ENCODE data around the gene WASL. TPM values are rescaled to one million over a fixed set of nuclear protein-coding genes. Genes with fewer than 3 reads are reported as not detected.

The WASL gene
- total RNA-seq, 3 donors from 2014 or later = 27.8 to 38.3 (median 37.8) TPM

DNA sequence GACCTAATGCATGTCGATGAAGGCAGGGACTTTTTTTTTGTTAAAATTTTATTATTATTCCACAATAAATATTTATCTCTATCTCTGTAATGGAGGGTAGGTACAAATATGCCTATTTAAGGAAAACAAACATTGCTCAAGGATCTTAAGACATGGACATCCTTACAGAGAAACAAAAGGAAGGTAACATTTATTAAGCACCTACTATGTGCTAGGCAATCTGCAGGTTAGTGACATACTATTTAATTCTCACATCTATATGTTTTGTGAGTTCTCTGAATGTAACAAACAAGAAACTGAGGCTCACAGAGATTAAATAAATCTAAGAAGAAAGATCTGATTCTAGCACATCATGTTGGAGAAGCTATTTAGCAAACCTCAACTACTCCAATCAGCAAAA is 61.1 kb downstream of the WASL start:
- no peaks in the 10 kb centered on the region for H3K27me3 ChIP-seq
- no peaks in the 10 kb centered on the region for H3K4me1 ChIP-seq
- no peaks in the 10 kb centered on the region for H3K9me3 ChIP-seq
- no peak overlapping the region for H3K27ac ChIP-seq
- intact Hi-C loops (cut with DNase I; ENCODE audit: low total_unique reads) = no loop called here
- no peak overlapping the region for H3K4me3 ChIP-seq
- H3K36me3 ChIP-seq = no peaks in the 10 kb centered on the region
- DNase-seq (ENCODE audit: low spot score in 2 of 2) = no peak
- TF ChIP-seq POLR2A (IDR thresholded peaks at IDR 0.05) (no peak), POLR2AphosphoS5 (IDR thresholded peaks at IDR 0.05) (no peak)
- TF ChIP-seq, protein P1, sequence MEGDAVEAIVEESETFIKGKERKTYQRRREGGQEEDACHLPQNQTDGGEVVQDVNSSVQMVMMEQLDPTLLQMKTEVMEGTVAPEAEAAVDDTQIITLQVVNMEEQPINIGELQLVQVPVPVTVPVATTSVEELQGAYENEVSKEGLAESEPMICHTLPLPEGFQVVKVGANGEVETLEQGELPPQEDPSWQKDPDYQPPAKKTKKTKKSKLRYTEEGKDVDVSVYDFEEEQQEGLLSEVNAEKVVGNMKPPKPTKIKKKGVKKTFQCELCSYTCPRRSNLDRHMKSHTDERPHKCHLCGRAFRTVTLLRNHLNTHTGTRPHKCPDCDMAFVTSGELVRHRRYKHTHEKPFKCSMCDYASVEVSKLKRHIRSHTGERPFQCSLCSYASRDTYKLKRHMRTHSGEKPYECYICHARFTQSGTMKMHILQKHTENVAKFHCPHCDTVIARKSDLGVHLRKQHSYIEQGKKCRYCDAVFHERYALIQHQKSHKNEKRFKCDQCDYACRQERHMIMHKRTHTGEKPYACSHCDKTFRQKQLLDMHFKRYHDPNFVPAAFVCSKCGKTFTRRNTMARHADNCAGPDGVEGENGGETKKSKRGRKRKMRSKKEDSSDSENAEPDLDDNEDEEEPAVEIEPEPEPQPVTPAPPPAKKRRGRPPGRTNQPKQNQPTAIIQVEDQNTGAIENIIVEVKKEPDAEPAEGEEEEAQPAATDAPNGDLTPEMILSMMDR (IDR thresholded peaks at IDR 0.05) = no peak

DNA sequence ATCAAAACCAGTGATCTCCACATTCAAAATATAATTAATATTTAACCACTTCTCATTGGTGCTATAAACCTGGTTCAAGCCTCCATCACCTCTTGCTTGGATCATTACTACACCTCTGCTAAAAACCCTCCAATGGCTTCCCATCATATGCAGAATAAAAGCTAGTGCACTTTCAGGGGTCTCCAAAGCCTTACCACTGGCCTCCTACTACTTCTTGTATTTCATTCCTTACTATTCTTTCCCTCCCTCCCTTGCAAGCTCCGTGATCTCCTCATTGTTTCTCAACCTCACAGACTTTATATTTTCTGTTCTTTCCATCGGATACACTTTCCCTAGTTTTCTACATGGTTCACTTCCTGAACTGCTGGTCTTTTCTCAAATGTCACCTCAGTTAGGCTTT is 61.6 kb downstream of the WASL start:
- no peaks in the 10 kb centered on the region for H3K9me3 ChIP-seq
- H3K27me3 ChIP-seq = no peaks in the 10 kb centered on the region
- H3K36me3 ChIP-seq = no peaks in the 10 kb centered on the region
- DNase-seq (ENCODE audit: low spot score in 2 of 2) = no peak
- no peak overlapping the region for H3K4me3 ChIP-seq
- intact Hi-C loops (cut with DNase I; ENCODE audit: low total_unique reads) = no loop called here
- no peak overlapping the region for H3K27ac ChIP-seq
- H3K4me1 ChIP-seq = no peaks in the 10 kb centered on the region
- TF ChIP-seq POLR2A (IDR thresholded peaks at IDR 0.05) (no peak), POLR2AphosphoS5 (IDR thresholded peaks at IDR 0.05) (no peak)
- TF ChIP-seq, protein P1 (IDR thresholded peaks at IDR 0.05) = no peak

DNA sequence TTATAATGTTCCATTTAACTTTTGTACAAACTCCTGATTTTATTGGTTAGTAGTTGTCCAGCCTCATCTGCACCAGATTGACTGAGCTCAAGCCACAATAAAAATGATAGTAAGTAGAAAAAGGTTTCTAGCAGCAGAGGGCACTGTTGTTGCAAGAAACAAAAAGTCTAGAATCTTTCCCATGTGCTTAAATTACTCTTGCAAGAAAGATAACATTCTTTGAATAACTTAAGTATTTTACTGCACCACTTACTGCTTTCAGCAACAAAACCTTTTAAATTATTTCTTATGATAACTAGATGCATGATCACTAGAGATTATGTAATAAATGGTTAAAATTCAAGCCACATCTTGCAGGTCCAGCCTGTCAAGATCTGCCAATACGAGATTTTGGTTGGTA is 66.1 kb downstream of the WASL start:
- no peak for DNase-seq (ENCODE audit: low spot score in 2 of 2)
- no peaks in the 10 kb centered on the region for H3K36me3 ChIP-seq

DNA sequence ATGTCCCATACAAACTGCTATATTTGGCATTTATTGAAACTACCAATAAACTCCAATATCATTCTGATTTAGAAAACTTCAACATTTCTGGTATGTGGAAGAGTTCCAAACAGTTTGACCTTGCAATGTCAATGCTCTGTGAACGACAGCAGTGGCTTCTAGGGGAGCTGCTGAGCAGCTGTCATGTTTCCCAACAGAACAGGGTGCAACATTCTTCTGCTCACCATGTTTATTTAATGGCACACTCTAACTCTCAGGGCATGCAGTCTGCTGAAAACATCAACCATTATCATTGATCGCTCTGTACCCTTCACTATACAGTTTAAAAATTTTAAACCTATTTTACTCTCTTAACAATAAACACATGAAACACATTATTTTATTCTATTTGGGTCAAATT is 67.2 kb downstream of the WASL start:
- no peaks in the 10 kb centered on the region for H3K36me3 ChIP-seq
- no peak overlapping the region for H3K4me3 ChIP-seq
- H3K27ac ChIP-seq = no peak overlapping the region
- DNase-seq (ENCODE audit: low spot score in 2 of 2) = no peak
- H3K4me1 ChIP-seq = no peaks in the 10 kb centered on the region
- intact Hi-C loops (cut with DNase I; ENCODE audit: low total_unique reads) = no loop called here
- TF ChIP-seq POLR2A (IDR thresholded peaks at IDR 0.05) = no peak
- TF ChIP-seq, protein P1 (IDR thresholded peaks at IDR 0.05) = no peak
- no peak for TF ChIP-seq POLR2AphosphoS5 (IDR thresholded peaks at IDR 0.05)
- no peaks in the 10 kb centered on the region for H3K9me3 ChIP-seq
- no peaks in the 10 kb centered on the region for H3K27me3 ChIP-seq

More for the DNA sequence above, 66.1 kb downstream of the WASL start:
- Histone ChIP-seq H3K27me3 (no peaks in the 10 kb centered on the region), H3K4me3 (no peak overlapping the region), H3K9me3 (no peaks in the 10 kb centered on the region), H3K4me1 (no peaks in the 10 kb centered on the region), H3K27ac (no peak overlapping the region)
- TF ChIP-seq, protein P1 (IDR thresholded peaks at IDR 0.05) = peak in 2 of 3 donors; percentile 33 to 52
- no peak for TF ChIP-seq POLR2AphosphoS5 (IDR thresholded peaks at IDR 0.05)
- intact Hi-C loops (cut with DNase I; ENCODE audit: low total_unique reads) = no loop called here

DNA sequence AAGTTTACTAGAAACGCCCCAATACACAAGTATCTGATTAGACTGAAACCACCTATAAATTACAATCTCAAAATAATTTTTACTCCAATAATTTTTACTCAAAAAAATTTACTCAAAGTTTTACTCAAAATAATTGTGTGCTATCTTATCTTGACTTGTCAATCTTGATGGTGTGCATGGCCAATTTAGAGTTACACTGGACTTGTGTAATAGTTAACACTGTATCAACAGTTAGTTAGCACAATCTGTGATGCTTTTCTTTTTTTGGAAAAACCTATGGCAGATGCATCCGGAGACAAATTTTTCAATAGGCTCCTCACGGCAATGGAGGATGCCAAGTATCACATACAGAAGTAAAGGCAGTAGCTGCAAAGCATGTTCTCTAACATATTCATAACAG is 68.2 kb downstream of the WASL start:
- Histone ChIP-seq H3K27ac (no peak overlapping the region), H3K4me3 (no peak overlapping the region), H3K27me3 (no peaks in the 10 kb centered on the region), H3K36me3 (no peaks in the 10 kb centered on the region), H3K9me3 (no peaks in the 10 kb centered on the region), H3K4me1 (no peaks in the 10 kb centered on the region)
- intact Hi-C loops (cut with DNase I; ENCODE audit: low total_unique reads) = no loop called here
- no peak for TF ChIP-seq POLR2A (IDR thresholded peaks at IDR 0.05)
- no peak for TF ChIP-seq POLR2AphosphoS5 (IDR thresholded peaks at IDR 0.05)
- TF ChIP-seq, protein P1 (IDR thresholded peaks at IDR 0.05) = no peak
- DNase-seq (ENCODE audit: low spot score in 2 of 2) = no peak

Measured in breast epithelium (tissue), 4 donors.